ACC112 (cell line): ENCODE measurements around the gene RFLNA.
"Not testable (repeated sequence)": the region's sequence is repeated elsewhere in the genome, so short reads cannot be mapped to it uniquely, and the experiment has no call there.

ENCODE experiments used
- H2AFZ ChIP-seq: fragments of 200-600 bp; sonication (generic); one replicate; pipeline ENCODE4 v1.6.0; 2017; ENCODE audit warnings: antibody characterized with exemption, low read length; ENCODE audit not compliant: unreplicated experiment
- H3K27ac ChIP-seq: fragments of 200-600 bp; sonication (generic); 2 replicates; pipeline ENCODE4 v1.5.1; 2014; ENCODE audit warnings: low read depth, mild to moderate bottlenecking, antibody characterized with exemption, low read length, moderate library complexity
- H3K27me3 ChIP-seq: fragments of 200-600 bp; sonication (generic); 2 replicates; pipeline ENCODE4 v1.6.1; 2014; ENCODE audit warnings: mild to moderate bottlenecking, antibody characterized with exemption, low read length, moderate library complexity, mixed read lengths; ENCODE audit not compliant: insufficient read depth
- H3K36me3 ChIP-seq: fragments of 200-600 bp; sonication (generic); 2 replicates; pipeline ENCODE4 v1.6.1; 2016; ENCODE audit warnings: mild to moderate bottlenecking, antibody characterized with exemption, low read length, moderate library complexity, mixed read lengths; ENCODE audit not compliant: insufficient read depth
- H3K4me1 ChIP-seq: fragments of 200-600 bp; sonication (generic); one replicate; pipeline ENCODE4 v1.6.1; 2016; ENCODE audit warnings: low read length, mixed read lengths; ENCODE audit not compliant: insufficient read depth, unreplicated experiment, control insufficient read depth
- H3K4me3 ChIP-seq: fragments of 200-600 bp; sonication (generic); 2 replicates; pipeline ENCODE4 v1.5.1; 2014; ENCODE audit warnings: mild to moderate bottlenecking, low read depth, low read length
- H3K79me2 ChIP-seq: fragments of 200-600 bp; sonication (generic); one replicate; pipeline ENCODE4 v1.6.0; 2016; ENCODE audit warnings: low read length; ENCODE audit not compliant: control insufficient read depth, unreplicated experiment, insufficient read depth

Gene RFLNA

DNA sequence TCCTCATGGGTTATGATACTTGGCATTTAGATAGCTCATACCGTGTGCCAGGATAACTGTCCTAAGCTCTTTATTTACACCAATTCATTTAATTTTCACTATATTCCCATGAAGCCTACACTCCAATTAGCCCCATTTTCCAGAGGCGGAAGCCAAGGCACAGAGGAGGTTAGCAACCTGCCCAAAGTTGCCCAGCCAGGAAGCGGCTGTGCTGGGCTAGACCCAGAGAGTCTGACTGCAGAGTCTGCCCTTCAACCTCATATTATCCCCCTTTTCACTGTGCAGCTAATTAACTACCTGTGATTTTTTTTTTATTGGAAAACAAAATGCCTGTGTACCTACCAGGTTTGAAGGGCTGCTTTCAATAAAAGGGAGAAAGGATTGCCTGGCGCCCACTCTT lies 2.5 kb downstream of the RFLNA start:
- Histone ChIP-seq H3K4me3 (no peak overlapping the region), H3K79me2 (no peaks in the 10 kb centered on the region), H2AFZ (no peak overlapping the region), H3K36me3 (no peaks in the 10 kb centered on the region), H3K27ac (no peak overlapping the region), H3K4me1 (peaks cover 2% of the 10 kb centered on the region), H3K27me3 (peaks cover 38% of the 10 kb centered on the region)

GRCh38 chr12:124297856-124298255 lies 3.0 kb downstream of the RFLNA start:
- H3K4me1 ChIP-seq = peaks cover 2% of the 10 kb centered on the region
- H3K36me3 ChIP-seq = no peaks in the 10 kb centered on the region
- no peak overlapping the region for H2AFZ ChIP-seq
- H3K27ac ChIP-seq = no peak overlapping the region
- no peaks in the 10 kb centered on the region for H3K79me2 ChIP-seq
- H3K27me3 ChIP-seq = peaks cover 38% of the 10 kb centered on the region
- no peak overlapping the region for H3K4me3 ChIP-seq

DNA sequence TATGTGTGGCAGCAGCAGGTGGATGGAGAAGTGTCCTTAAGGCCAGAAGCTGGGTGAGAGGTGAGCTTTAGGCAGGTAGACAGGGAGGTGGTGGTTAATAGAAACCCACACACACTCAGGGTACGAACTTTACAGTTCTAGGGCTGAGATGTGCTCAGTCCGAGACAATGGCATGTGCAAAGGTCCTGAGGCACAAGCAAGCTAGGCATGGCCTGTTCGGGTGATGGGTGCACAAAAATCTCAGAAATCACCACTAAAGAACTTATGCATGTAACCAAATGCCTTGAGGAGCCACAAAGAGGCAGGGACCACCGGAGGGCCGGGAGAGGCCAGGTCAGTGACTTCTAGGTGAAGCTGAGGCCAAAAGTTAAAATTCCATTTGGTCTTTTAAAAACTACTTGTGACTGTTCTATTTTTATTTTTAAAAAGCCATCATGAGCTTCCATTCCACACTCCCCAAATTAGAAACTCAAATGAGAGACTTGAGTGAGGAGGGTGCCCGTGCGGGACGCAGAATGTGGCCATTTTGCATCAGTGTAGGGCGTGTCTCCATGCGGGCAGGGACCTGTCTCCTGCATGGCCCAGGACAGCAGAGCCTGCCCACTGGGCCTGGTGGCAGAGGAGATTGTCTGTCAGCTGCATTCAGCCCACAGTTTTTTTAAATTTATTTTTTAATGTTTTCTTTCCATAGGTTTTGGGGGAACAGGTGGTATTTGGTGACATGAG lies 4.0 kb downstream of the RFLNA start:
- H3K4me1 ChIP-seq = peaks cover 2% of the 10 kb centered on the region
- no peak overlapping the region for H3K27ac ChIP-seq
- H2AFZ ChIP-seq = no peak overlapping the region
- no peaks in the 10 kb centered on the region for H3K79me2 ChIP-seq
- H3K36me3 ChIP-seq = no peaks in the 10 kb centered on the region
- peaks cover 34% of the 10 kb centered on the region for H3K27me3 ChIP-seq
- no peak overlapping the region for H3K4me3 ChIP-seq

DNA sequence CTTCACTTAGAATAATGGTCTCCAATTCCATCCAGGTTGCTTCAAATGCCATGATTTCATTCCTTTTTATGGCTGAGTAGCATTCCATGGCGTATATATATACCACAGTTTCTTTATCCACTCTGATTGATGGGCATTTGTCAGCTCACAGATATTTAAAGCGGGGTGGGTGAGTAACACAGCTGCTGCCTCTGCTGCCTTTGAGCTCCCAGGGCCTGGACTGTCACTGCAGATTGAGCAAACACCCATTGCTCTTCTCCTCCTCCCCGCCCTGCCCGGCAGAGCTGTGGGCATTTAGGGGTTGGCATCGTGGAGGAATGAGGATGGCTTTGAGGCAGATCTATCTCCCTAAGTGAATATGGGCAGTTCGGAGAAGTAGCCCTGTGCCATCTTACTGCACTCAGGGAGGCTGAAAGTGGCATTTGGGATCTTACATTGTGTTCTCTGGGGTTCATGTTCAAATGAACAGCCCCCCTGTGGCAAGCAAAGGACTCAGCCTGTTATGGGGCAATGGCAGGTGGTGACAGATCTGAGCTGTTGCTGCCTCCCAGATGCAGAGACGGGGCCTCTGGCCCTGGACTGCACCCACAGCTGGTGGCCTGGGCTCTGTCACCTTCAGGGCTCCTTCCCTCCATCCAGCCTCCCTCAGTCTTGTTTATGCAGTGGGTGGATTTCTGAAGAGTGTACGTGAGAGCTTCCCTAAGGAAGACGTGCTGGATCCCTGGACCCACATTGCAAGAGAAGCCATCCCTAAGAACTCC lies 4.9 kb downstream of the RFLNA start:
- H2AFZ ChIP-seq = no peak overlapping the region
- H3K27me3 ChIP-seq = peaks cover 25% of the 10 kb centered on the region
- H3K4me3 ChIP-seq = no peak overlapping the region
- peaks cover 2% of the 10 kb centered on the region for H3K4me1 ChIP-seq
- no peak overlapping the region for H3K27ac ChIP-seq
- no peaks in the 10 kb centered on the region for H3K79me2 ChIP-seq
- H3K36me3 ChIP-seq = no peaks in the 10 kb centered on the region

- H3K27me3 ChIP-seq = peaks cover 20% of the 10 kb centered on the region
- not testable (repeated sequence) for H3K4me1 ChIP-seq
Measured at GRCh38 chr12:124300657-124301056, 5.8 kb downstream of the RFLNA start.

GRCh38 chr12:124301084-124301654 lies 6.3 kb downstream of the RFLNA start:
- Histone ChIP-seq H2AFZ (no peak overlapping the region), H3K27me3 (peaks cover 15% of the 10 kb centered on the region), H3K79me2 (no peaks in the 10 kb centered on the region), H3K4me3 (no peak overlapping the region), H3K27ac (no peak overlapping the region), H3K4me1 (no peaks in the 10 kb centered on the region), H3K36me3 (no peaks in the 10 kb centered on the region)

More at GRCh38 chr12:124300657-124301056, 5.8 kb downstream of the RFLNA start:
- not testable (repeated sequence) for H3K36me3 ChIP-seq, H3K79me2 ChIP-seq, H3K27ac ChIP-seq, H3K4me3 ChIP-seq, H2AFZ ChIP-seq

DNA sequence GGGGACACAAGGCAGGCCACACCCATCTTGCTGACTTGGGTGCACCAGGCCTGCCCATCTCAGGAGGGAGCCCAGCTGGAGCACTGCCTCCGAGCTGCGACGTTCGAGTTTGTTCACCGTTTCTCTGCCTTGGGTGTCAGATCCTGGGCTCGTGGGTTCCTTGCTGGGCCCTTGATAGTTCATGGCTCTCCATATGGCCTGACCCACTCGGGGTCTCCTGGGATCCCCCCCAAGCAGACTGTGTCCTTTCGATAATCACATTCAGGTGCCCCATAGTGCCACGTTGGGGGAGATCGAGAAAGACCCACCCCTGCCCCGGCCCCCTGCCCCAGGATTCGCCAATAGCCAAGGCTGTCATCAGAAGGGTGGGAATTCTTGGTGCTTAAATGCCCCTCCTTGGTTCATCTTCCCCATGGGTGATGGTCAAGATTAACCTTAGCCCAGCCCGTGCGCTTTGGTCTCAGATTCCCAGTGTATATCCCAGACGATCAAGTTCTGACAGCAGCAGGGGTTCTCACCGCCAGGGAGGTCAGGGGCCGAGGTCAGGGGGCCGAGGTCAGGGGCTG lies 7.4 kb downstream of the RFLNA start:
- Histone ChIP-seq H3K4me3 (no peak overlapping the region), H3K4me1 (no peaks in the 10 kb centered on the region), H3K27ac (no peak overlapping the region), H3K79me2 (no peaks in the 10 kb centered on the region), H3K36me3 (no peaks in the 10 kb centered on the region), H2AFZ (no peak overlapping the region), H3K27me3 (peaks cover 4% of the 10 kb centered on the region; the same call in 1 of the 2 replicates)

- no peaks in the 10 kb centered on the region for H3K27me3 ChIP-seq
- no peak overlapping the region for H3K4me3 ChIP-seq
- H3K4me1 ChIP-seq = no peaks in the 10 kb centered on the region
- H2AFZ ChIP-seq = no peak overlapping the region
- no peaks in the 10 kb centered on the region for H3K79me2 ChIP-seq
- H3K27ac ChIP-seq = no peak overlapping the region
- no peaks in the 10 kb centered on the region for H3K36me3 ChIP-seq
Measured at GRCh38 chr12:124302807-124303578, 8.1 kb downstream of the RFLNA start.

- H2AFZ ChIP-seq = no peak overlapping the region
- no peak overlapping the region for H3K27ac ChIP-seq
- no peaks in the 10 kb centered on the region for H3K36me3 ChIP-seq
- H3K4me3 ChIP-seq = no peak overlapping the region
- H3K4me1 ChIP-seq = no peaks in the 10 kb centered on the region
- H3K27me3 ChIP-seq = no peaks in the 10 kb centered on the region
- no peaks in the 10 kb centered on the region for H3K79me2 ChIP-seq
Measured at GRCh38 chr12:124303579-124304313, 8.9 kb downstream of the RFLNA start.
